Measurements from ENCODE around the gene GGCX. TPM values are rescaled to one million over a fixed set of nuclear protein-coding genes. Genes with fewer than 3 reads are reported as not detected.
A peak's percentile ranks its signal among the peaks of the same experiment; 100 is the strongest.

The GGCX gene
- total RNA-seq, 4 donors from 2014 or later = 7.9 to 31.3 (median 23.5) TPM

DNA sequence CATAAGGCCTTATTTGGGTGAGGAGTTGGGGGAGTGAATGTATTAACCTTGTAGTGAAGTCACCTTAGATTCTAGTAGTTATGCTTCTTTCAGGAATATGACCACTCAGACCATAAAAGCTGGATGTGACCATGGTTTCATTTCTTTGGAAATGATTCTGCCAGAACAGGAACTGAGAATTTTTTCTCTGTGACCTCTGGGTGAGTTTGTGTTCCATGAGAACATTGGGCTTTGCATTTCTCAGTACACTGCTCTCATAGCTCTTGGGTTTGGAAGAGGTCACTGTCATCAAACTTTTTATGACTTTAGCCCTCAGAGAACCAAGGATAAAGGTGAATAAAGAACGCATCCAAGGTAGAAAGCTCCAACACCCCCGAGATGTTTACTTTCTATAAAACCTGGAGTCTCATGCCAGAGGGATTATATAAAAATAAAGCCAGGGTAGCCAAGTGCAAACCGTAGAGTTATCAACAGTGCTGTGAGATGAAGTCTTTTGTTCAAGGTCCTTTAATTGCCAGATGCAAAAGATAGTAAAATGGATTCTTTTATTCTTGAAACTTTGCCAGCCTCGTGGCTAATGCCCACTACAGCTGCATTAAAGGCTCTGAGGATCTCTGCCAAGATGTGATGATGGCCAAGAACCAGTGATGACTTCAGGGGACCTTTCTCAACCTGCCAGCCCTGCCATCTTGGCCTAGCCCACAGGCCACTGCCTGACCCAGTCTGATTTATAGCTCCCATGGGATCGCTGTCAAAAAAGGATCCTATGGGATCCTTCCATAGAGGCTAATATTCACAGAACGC, 50.1 kb downstream of the GGCX start:
- Histone ChIP-seq H3K36me3 (no peaks in the 10 kb centered on the region), H3K4me3 (no peak overlapping the region), H3K27ac (peak overlapping the region; percentile 65 to 79 (median 74)), H3K4me1 (peaks cover 4 to 43% (median 17%) of the 10 kb centered on the region in 4 donors), H3K9me3 (no peaks in the 10 kb centered on the region), H3K27me3 (no peaks in the 10 kb centered on the region)
- in situ Hi-C loops (cut with MboI; ENCODE audit: low pct_ligation_motif_present in 1 of 4, low pct_unique_long_range_greater_than_20kb in 1 of 4, low sequenced_read_pairs in 3 of 4) = no loop called here
- WGBS, 2 donors (ENCODE audit: low coverage in 1 of 2) = 37 to 40% methylated on average over 4 to 6 of the region's 6 CpGs
- intact Hi-C loops (cut with DNase I; ENCODE audit: low total_unique reads) = no loop called here
- TF ChIP-seq POLR2A (IDR thresholded peaks at IDR 0.05) (no peak), EP300 (IDR thresholded peaks at IDR 0.05; ENCODE audit: low read depth) (no peak), POLR2AphosphoS5 (IDR thresholded peaks at IDR 0.05) (no peak)
- TF ChIP-seq, protein P1, sequence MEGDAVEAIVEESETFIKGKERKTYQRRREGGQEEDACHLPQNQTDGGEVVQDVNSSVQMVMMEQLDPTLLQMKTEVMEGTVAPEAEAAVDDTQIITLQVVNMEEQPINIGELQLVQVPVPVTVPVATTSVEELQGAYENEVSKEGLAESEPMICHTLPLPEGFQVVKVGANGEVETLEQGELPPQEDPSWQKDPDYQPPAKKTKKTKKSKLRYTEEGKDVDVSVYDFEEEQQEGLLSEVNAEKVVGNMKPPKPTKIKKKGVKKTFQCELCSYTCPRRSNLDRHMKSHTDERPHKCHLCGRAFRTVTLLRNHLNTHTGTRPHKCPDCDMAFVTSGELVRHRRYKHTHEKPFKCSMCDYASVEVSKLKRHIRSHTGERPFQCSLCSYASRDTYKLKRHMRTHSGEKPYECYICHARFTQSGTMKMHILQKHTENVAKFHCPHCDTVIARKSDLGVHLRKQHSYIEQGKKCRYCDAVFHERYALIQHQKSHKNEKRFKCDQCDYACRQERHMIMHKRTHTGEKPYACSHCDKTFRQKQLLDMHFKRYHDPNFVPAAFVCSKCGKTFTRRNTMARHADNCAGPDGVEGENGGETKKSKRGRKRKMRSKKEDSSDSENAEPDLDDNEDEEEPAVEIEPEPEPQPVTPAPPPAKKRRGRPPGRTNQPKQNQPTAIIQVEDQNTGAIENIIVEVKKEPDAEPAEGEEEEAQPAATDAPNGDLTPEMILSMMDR (IDR thresholded peaks at IDR 0.05) = no peak
- DNase-seq = no peak

DNA sequence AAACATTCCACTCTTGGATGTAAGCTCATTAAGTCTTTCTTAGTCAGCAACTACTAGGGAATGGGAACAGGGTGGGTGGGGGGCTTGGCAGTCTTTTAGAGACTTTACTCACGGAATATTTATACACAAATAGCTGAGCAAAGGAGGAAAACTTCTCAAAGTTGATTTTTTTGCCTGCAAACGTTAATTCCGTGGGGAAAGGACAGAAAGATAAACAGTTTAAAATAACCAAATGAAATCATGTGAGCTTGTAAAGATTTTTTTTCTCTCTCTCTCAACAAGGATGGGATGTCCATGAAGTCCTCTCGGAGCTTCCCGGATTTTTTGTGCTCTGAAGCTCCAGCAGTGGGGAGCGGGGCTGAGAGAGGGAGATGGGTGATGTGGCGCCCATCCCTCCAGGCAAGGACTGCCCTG, 54.5 kb downstream of the GGCX start:
- in situ Hi-C loops (cut with MboI; ENCODE audit: low pct_ligation_motif_present in 1 of 4, low pct_unique_long_range_greater_than_20kb in 1 of 4, low sequenced_read_pairs in 3 of 4) (no loop called here), intact Hi-C loops (cut with DNase I; ENCODE audit: low total_unique reads) (no loop called here)
- TF ChIP-seq, protein P1 (IDR thresholded peaks at IDR 0.05) = no peak
- TF ChIP-seq POLR2A (IDR thresholded peaks at IDR 0.05) (no peak), EP300 (IDR thresholded peaks at IDR 0.05; ENCODE audit: low read depth) (no peak), POLR2AphosphoS5 (IDR thresholded peaks at IDR 0.05) (no peak)
- 64 to 71% methylated on average over 5 to 7 of the region's 7 CpGs for WGBS, 2 donors (ENCODE audit: low coverage in 1 of 2)
- Histone ChIP-seq H3K4me1 (peaks cover 4 to 41% (median 14%) of the 10 kb centered on the region in 4 donors), H3K36me3 (no peaks in the 10 kb centered on the region), H3K4me3 (no peak overlapping the region), H3K27ac (peak overlapping the region; percentile 20 to 65 (median 56)), H3K27me3 (no peaks in the 10 kb centered on the region), H3K9me3 (no peaks in the 10 kb centered on the region)
- DNase-seq = no peak

DNA sequence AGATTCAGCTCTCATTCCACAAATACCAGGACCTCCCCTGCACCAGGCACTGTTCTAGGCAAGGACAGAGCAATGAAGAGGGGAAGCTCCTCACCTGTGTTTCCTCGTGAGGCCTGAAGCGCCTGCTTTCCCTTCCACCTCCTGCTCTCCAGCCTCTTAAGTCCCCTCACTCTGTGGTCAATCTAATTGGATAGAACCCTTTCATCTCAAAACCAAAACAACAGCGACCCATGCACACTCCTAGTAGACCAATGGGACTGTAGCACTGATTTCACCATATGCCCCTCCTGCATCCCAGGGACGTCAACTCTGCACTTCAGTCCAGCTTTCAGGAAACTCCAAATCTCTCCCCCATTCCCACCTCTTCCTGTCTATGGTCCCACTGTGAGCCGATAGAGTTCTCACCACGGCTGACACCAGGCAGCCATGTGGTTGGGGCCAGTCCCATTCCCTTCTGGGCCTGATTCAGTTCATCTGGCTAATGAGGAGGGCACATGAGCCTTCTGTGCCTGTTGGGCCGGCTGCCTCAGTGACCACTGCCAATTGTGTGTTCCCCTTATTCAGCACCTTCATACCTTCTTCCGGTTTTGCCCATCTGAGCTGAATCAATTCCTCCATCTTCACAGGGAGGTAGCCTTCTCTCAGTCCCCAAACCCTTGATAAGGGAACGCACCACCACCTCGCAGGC, 55.6 kb downstream of the GGCX start:
- peak overlapping the region; percentile 20 to 65 (median 56) for H3K27ac ChIP-seq
- no peaks in the 10 kb centered on the region for H3K9me3 ChIP-seq
- 83 to 95% methylated on average over 4 to 10 of the region's 10 CpGs for WGBS, 2 donors (ENCODE audit: low coverage in 1 of 2)
- H3K4me1 ChIP-seq = peaks cover 0 to 30% (median 7%) of the 10 kb centered on the region in 4 donors
- H3K27me3 ChIP-seq = no peaks in the 10 kb centered on the region
- TF ChIP-seq POLR2A (IDR thresholded peaks at IDR 0.05) = no peak
- TF ChIP-seq, protein P1 (IDR thresholded peaks at IDR 0.05) = no peak
- TF ChIP-seq EP300 (IDR thresholded peaks at IDR 0.05; ENCODE audit: low read depth) = no peak
- TF ChIP-seq POLR2AphosphoS5 (IDR thresholded peaks at IDR 0.05) = no peak
- no peak for DNase-seq
- H3K36me3 ChIP-seq = no peaks in the 10 kb centered on the region
- in situ Hi-C loops (cut with MboI; ENCODE audit: low pct_ligation_motif_present in 1 of 4, low pct_unique_long_range_greater_than_20kb in 1 of 4, low sequenced_read_pairs in 3 of 4) (no loop called here), intact Hi-C loops (cut with DNase I; ENCODE audit: low total_unique reads) (no loop called here)
- no peak overlapping the region for H3K4me3 ChIP-seq

DNA sequence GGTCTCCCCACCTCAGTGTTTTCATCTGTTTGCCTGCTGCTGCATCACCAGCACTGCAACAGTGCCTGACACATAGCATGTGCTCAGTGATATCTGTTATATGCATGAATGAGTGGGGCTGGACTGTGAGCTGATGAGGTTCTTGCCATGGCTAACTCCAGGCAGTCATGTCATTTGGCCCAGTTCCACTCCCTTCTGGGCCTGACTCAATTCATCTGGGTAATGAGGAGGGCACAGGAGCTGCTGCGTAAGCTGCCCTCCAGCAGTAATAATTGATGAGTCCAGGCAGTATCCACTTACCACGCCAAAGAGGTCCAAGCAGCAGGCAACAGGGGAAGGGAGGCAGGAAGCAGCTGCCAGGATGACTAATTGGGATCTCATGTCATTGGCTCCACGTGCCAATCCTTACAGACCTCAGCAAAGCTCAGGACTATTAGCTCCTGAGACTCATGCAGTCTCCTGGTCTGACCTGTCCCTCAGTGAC, 56.5 kb downstream of the GGCX start:
- intact Hi-C loops (cut with DNase I; ENCODE audit: low total_unique reads) = no loop called here

More for the DNA sequence above, 56.5 kb downstream of the GGCX start:
- Histone ChIP-seq H3K9me3 (no peaks in the 10 kb centered on the region), H3K27ac (peak overlapping the region; percentile 20 to 65 (median 56)), H3K4me3 (no peak overlapping the region), H3K4me1 (peaks cover 0 to 31% (median 5%) of the 10 kb centered on the region in 4 donors), H3K36me3 (no peaks in the 10 kb centered on the region), H3K27me3 (no peaks in the 10 kb centered on the region)
- in situ Hi-C loops (cut with MboI; ENCODE audit: low pct_ligation_motif_present in 1 of 4, low pct_unique_long_range_greater_than_20kb in 1 of 4, low sequenced_read_pairs in 3 of 4) = no loop called here
- no peak for TF ChIP-seq EP300 (IDR thresholded peaks at IDR 0.05; ENCODE audit: low read depth)
- TF ChIP-seq, protein P1 (IDR thresholded peaks at IDR 0.05) = no peak
- TF ChIP-seq POLR2AphosphoS5 (IDR thresholded peaks at IDR 0.05) = peak in 1 of 3 donors; percentile 15
- no peak for DNase-seq
- WGBS, 2 donors (ENCODE audit: low coverage in 1 of 2) = 69% methylated on average over 3 of the region's 3 CpGs; no CpG with 5 or more reads in 1 of the 2 donors
